NCI-H748 treated with DMSO at 0.1 percent for 48 hours (cell line): ENCODE measurements around the gene USP3.
"Not testable (repeated sequence)": the region's sequence is repeated elsewhere in the genome, so short reads cannot be mapped to it uniquely, and the experiment has no call there.

Source experiments
- DNase-seq: peaks from one replicate; lab custom pipeline; 2025; lab: John Stamatoyannopoulos, UW

The USP3 gene

GRCh38 chr15:63513728-63514127 is 9.3 kb downstream of the USP3 start:
- DNase-seq: no peak

GRCh38 chr15:63514531-63514943 is 10.1 kb downstream of the USP3 start:
- no peak for DNase-seq

GRCh38 chr15:63517202-63517601 is 12.8 kb downstream of the USP3 start:
- DNase-seq: no peak

- DNase-seq: no peak
Observed at GRCh38 chr15:63517628-63518027, 13.2 kb downstream of the USP3 start.

GRCh38 chr15:63519041-63519440 is 14.6 kb downstream of the USP3 start:
- DNase-seq: no peak

- DNase-seq: no peak
Observed at GRCh38 chr15:63519548-63520178, 15.3 kb downstream of the USP3 start.

DNA sequence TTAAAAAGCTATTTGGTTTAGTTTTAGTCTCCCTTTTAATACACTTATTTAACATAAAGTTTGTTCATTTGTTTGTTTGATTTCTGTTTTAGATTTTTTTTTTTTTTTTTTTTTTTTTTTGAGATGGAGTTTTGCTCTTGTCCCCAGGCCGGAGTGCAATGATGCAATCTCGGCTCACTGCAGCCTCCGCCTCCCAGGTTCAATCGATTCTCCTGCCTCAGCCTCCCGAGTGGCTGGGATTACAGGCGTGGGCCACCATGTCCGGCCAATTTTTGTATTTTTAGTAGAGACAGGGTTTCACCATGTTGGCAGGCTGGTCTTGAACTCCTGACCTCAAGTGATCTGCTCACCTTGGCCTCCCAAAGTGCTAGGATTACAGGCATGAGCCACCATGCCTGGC is 16.1 kb downstream of the USP3 start:
- not testable (repeated sequence) for DNase-seq

DNA sequence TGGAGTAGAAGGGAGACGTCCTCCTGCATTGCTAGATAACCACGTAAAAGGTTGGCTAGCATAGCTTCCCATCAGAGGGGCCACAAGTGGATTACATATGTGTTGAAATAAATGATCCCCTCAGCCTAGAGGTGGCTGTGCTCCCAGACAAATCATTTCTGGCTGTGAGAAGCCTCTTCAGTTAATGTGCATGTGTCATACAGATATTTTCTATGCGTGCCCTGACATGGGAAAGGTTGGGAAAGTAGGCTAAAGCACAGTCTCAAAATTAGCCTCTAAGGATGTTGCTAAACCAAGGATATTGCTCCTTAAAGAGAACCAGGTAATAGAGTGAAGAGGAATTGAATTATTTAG is 17.8 kb downstream of the USP3 start:
- no peak for DNase-seq

GRCh38 chr15:63523306-63523990 is 19.1 kb downstream of the USP3 start:
- DNase-seq: no peak

DNA sequence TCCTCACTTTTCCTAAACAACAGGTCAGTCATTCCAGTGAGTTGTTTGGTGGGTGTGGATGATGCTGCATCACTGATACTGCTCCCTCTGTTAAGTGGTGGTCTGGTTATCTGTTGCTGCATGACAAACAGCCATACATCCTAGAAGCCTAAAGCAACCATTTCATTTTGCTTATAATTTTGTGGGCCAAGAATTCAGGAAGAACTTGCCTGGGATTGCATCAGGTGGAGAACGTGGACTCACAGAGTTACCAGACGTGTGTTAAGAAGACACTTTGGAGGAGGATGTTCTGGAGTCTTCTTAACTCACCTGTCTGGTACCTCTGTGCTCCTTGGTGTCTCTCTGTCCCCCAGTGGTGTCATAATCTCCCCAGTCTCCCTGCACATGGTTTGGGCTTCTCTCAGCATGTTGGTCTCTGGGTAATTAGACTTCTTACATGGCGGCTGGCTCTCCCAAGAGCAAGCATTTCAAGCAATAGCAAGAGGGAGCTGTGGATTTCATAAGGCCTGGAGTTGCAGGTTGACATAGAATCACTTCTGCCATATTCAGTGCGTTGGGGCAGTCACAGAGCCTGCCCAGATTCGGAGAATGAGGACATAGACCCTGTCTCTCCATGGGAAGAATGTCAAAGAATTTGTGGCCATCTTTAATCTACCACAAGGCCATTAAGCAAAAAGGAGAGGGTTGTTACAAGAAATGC is 20.1 kb downstream of the USP3 start:
- no peak for DNase-seq

DNA sequence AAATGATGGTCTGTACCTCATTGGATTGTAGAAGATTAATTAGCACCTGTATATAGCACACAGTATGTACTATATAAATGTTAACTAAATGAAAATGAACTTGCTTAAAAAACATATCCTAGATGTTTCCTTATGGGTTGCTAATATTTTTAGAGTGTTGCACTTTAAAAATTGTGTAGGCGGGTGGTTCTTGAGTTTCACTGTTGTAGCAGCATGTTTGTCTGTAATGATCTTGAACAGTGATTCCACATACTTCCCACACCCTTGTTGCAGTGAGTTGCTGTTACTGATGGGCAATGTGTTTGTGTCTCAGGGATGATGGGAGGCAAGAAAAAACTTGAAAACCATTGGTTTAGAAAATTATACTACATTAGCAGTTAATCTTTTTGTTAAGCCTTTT is 22.0 kb downstream of the USP3 start:
- DNase-seq: no peak

- DNase-seq: no peak
Observed at GRCh38 chr15:63528138-63528659, 23.8 kb downstream of the USP3 start.

GRCh38 chr15:63530235-63530634 is 25.8 kb downstream of the USP3 start:
- DNase-seq: no peak

GRCh38 chr15:63530752-63531299 is 26.4 kb downstream of the USP3 start:
- no peak for DNase-seq

DNA sequence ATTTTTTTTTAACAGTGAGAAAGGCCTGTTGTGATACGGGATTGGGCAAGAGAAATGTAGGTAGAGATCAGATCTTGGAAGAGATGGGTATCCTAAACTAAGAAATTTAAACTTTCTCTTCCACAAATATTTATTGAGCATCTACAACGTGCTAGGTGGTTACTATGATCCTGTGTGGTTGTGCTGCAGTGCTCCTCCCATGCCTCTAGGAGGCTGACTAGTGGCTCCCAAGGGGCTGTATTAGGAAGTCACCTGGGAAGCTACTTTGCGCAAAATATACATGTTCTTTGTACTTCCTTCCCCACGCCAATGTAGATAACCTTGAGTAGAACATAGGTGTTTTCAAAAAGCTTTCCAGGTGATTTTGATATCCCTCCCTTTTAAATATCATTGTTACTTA is 27.2 kb downstream of the USP3 start:
- DNase-seq: no peak

- DNase-seq: no peak
Observed at GRCh38 chr15:63532307-63532744, 27.9 kb downstream of the USP3 start.

DNA sequence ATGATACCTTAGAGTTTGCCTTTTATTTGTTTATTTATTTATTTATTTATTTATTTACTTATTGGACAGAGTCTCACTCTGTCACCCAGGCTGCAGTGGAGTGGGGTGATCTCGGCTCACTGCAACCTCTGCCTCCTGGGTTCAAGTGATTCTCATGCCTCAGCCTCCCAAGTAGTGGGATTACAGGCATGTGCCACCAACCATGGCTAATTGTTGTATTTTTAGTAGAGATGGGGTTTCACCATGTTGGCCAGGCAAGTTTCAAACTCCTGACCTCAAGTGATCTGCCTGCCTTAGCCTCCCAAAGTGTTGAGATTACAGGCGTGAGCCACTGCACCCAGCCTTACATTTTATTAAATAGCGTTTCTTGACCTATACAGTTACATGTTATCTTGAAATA is 30.5 kb downstream of the USP3 start:
- DNase-seq: not testable (repeated sequence)

GRCh38 chr15:63535689-63536088 is 31.3 kb downstream of the USP3 start:
- DNase-seq: no peak

DNA sequence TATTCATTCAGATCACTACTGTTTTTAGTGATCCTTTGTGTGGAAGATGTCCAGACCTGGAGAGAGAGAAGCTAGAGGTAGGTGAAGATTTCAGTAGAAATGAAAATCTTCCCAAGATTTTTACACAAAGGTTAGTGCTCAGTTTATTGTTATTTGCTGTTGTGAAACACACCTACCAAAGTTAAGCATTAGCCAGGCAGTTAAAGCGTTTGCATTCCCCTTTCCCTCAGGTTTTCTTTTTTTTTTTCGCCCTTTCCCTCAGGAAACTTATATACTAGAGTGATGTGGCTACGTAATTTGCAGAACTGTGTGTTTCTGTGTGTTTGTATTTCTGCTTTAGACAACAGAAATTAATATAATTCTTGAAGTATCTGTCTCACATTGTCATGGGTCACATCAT is 34.5 kb downstream of the USP3 start:
- no peak for DNase-seq

GRCh38 chr15:63539521-63539920 is 35.1 kb downstream of the USP3 start:
- no peak for DNase-seq

- no peak for DNase-seq
Observed at GRCh38 chr15:63539998-63540397, 35.6 kb downstream of the USP3 start.

DNA sequence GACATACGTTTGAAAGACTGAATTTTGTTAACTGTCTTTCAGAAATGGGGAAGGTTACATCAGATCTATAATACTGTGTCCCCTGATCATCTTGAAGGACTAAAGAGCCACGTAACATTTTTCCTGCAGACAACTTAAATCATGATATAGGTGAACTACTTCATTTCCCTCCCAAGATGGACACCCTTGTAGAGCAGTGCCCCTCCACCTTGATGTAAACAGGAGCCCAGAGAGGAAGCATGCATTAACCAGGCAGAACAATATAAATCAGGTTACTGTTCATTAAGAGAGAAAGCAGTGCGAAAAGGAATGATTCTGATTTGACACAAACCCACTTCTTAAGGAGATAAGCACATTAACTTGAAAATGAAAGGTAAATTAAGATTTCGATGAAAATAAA is 36.1 kb downstream of the USP3 start:
- no peak for DNase-seq
